ENCODE measurements around the gene HLCS.

Gene HLCS

DNA sequence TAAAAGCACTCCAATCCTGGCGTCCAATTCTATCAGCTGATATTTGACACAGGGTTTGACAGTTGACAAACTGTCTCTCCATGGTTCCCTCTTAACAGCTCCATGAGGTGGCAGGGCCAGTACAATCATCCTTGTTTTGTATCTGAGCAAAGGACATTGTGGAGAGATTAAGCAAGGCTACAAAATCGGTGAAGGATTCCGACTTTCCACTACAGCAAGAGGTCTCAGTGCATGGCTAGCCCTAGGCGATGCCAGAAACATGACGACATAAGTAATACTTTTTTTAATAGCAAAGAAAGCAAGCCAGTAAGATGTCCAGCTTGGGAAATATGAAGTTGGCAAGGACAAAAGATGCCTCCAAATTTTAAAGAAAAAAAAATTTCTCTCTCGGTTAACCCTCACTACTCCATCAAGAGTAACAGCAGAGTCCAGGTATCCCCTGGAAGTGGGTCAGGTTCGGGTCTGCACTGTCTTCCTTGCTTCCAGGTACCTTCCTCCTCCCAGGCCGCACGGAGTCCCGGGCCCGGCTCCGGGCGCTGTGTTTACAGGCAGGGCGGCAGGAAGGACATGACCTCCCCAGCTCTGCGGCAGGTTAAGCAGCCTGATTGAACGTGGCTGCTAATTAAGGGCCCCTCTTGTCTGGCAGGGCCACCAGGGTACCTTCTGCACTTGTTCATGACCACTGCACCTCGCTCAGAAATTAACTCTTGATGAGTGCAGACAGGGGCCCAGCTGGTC, 161.4 kb downstream of the HLCS start:
- Histone ChIP-seq H3K9me3 (ENCODE audit: control insufficient read depth in 2 of 2, low read length in 2 of 2) (no peaks in the 10 kb centered on the region), H3K36me3 (ENCODE audit: control insufficient read depth in 2 of 2, insufficient read depth in 2 of 2, low read length in 2 of 2) (no peaks in the 10 kb centered on the region), H3K9ac (ENCODE audit: low read length in 2 of 2) (no peak overlapping the region)

DNA sequence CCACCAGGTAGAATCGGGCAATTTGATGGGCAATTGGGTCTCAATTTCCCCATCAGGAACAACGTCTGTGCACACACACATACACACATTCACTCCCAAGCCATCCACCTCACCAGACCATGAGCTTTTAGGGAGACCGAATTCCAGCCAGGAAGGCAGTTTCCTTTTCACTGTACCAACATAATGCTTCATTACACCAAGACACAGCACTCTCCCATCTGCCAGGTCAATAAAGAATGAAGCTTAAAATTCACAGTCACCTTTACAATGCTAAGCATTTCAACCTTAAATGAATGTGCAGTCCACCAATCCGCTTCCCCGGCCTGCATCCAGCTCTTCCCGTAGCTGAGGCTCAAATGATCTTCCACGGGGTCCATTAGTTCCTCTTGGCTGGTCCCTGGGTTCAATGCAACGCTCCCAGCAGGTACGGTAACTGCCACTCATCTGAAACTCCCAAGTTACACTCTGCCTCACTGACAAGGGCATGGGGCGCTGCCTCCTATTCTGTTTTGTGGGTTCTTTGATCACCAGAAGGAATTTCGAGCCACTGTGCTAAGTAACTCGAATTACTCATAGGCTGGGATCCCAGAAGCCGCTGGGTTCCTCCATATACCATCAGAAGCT, 162.5 kb downstream of the HLCS start:
- H3K9me3 ChIP-seq (ENCODE audit: control insufficient read depth in 2 of 2, low read length in 2 of 2): no peaks in the 10 kb centered on the region
- no peaks in the 10 kb centered on the region for H3K4me1 ChIP-seq (ENCODE audit: control insufficient read depth, insufficient read depth, low read length)
- no peak overlapping the region for H3K9ac ChIP-seq (ENCODE audit: low read length in 2 of 2)
- H3K36me3 ChIP-seq (ENCODE audit: control insufficient read depth in 2 of 2, insufficient read depth in 2 of 2, low read length in 2 of 2): no peaks in the 10 kb centered on the region
- H3K4me3 ChIP-seq (ENCODE audit: low read length in 2 of 2): no peak overlapping the region
- no peak overlapping the region for H3K27ac ChIP-seq (ENCODE audit: low read length)
- H3K27me3 ChIP-seq (ENCODE audit: control insufficient read depth in 1 of 2, insufficient read depth in 2 of 2, low read length in 2 of 2): no peaks in the 10 kb centered on the region

More for the DNA sequence above, 161.4 kb downstream of the HLCS start:
- no peaks in the 10 kb centered on the region for H3K4me1 ChIP-seq (ENCODE audit: control insufficient read depth, insufficient read depth, low read length)
- H3K27ac ChIP-seq (ENCODE audit: low read length): no peak overlapping the region
- H3K27me3 ChIP-seq (ENCODE audit: control insufficient read depth in 1 of 2, insufficient read depth in 2 of 2, low read length in 2 of 2): no peaks in the 10 kb centered on the region
- H3K4me3 ChIP-seq (ENCODE audit: low read length in 2 of 2): no peak overlapping the region

DNA sequence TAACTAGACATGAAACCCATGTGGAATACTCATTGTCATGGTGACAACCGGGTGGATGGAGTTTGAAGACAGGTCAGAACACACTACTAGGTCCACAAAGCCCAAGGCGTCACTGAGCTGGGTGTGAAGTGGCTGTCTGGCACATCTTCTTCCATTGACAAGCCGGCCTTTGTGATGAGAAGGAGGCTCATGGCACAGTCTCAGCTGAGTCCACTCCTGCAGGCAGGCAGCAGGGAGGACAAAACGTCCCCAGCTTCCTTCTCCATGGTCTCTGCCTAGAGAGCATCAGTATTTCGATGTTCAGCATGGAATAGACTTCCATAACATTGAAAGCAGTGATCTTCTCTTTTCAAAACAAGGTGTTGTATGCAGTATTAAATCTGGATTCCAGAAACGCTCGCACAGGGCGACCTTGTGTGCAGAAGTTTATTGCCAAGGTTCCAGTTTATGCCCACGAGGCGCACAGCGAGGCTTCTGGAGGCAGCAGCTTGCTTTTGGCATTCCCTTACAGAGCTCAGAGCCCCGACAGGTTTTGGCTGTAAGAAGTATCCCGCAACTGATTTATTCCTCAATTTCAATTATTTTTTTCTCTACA, 163.3 kb downstream of the HLCS start:
- H3K4me3 ChIP-seq (ENCODE audit: low read length in 2 of 2): no peak overlapping the region
- H3K27ac ChIP-seq (ENCODE audit: low read length): no peak overlapping the region
- no peaks in the 10 kb centered on the region for H3K36me3 ChIP-seq (ENCODE audit: control insufficient read depth in 2 of 2, insufficient read depth in 2 of 2, low read length in 2 of 2)
- H3K27me3 ChIP-seq (ENCODE audit: control insufficient read depth in 1 of 2, insufficient read depth in 2 of 2, low read length in 2 of 2): no peaks in the 10 kb centered on the region
- no peaks in the 10 kb centered on the region for H3K9me3 ChIP-seq (ENCODE audit: control insufficient read depth in 2 of 2, low read length in 2 of 2)
- H3K4me1 ChIP-seq (ENCODE audit: control insufficient read depth, insufficient read depth, low read length): no peaks in the 10 kb centered on the region
- H3K9ac ChIP-seq (ENCODE audit: low read length in 2 of 2): no peak overlapping the region

DNA sequence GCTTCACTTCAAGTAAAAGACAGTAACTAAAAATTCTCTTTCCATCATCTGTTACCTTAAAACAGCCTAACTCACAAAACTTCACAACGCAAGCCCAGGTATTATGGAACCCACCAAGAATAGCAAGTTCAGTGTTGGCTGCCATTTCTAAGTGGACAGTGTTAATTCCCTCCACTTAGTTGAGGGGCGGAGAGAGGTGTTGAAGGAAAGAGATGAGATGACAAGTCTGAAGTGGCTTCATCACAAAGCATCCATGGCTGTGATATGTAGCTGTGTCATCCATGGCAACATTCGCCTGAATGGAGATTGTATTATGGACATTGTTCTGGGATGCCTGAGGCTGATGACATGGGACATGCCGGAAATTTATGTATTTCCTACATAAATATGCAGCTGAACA, 165.7 kb downstream of the HLCS start:
- H3K4me3 ChIP-seq (ENCODE audit: low read length in 2 of 2): no peak overlapping the region
- no peak overlapping the region for H3K9ac ChIP-seq (ENCODE audit: low read length in 2 of 2)
- H3K27ac ChIP-seq (ENCODE audit: low read length): no peak overlapping the region
- H3K27me3 ChIP-seq (ENCODE audit: control insufficient read depth in 1 of 2, insufficient read depth in 2 of 2, low read length in 2 of 2): no peaks in the 10 kb centered on the region
- H3K9me3 ChIP-seq (ENCODE audit: control insufficient read depth in 2 of 2, low read length in 2 of 2): peaks cover 0 to 5% of the 10 kb centered on the region in 2 donors
- no peaks in the 10 kb centered on the region for H3K36me3 ChIP-seq (ENCODE audit: control insufficient read depth in 2 of 2, insufficient read depth in 2 of 2, low read length in 2 of 2)
- no peaks in the 10 kb centered on the region for H3K4me1 ChIP-seq (ENCODE audit: control insufficient read depth, insufficient read depth, low read length)

DNA sequence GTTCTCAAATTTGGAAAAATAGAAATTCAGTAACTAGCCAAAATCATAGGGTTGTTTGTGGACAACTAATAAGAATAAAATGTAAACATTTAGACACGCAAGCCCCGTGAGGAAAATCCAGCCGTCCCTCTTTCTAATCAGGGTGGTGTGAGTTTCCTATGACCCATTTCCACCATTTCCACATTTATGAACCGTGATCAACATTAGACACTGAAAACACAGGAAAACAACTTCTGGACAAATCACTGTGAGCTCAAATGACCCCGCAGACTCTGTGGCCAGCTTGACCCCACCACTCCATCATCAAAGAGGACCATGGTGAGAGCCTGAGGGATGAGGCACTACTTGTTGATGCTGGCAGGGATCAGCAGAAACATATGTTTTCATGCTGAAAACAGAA, 166.6 kb downstream of the HLCS start:
- Histone ChIP-seq H3K9me3 (ENCODE audit: control insufficient read depth in 2 of 2, low read length in 2 of 2) (peaks cover 0 to 5% of the 10 kb centered on the region in 2 donors), H3K9ac (ENCODE audit: low read length in 2 of 2) (no peak overlapping the region), H3K4me1 (ENCODE audit: control insufficient read depth, insufficient read depth, low read length) (no peaks in the 10 kb centered on the region), H3K4me3 (ENCODE audit: low read length in 2 of 2) (no peak overlapping the region), H3K36me3 (ENCODE audit: control insufficient read depth in 2 of 2, insufficient read depth in 2 of 2, low read length in 2 of 2) (no peaks in the 10 kb centered on the region), H3K27ac (ENCODE audit: low read length) (no peak overlapping the region), H3K27me3 (ENCODE audit: control insufficient read depth in 1 of 2, insufficient read depth in 2 of 2, low read length in 2 of 2) (no peaks in the 10 kb centered on the region)

DNA sequence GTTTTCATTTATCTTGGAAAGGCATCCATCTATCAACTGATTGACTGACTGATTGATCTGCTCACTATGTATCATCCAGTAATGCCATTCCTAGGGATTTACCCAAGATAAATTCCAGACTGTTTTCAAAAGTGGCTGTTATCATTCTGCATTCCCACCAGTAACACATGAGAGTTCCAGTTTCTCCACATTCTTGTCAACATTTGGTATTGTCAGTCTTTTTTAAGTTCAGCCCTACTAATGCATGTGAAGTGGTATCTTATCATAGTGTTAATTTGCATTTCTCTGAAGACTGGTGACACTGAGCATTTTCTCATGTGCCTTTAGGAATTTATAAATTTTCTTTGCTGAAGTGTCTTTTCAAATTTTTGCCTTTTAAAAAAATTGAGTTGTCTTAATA, 168.0 kb downstream of the HLCS start:
- Histone ChIP-seq H3K27ac (ENCODE audit: low read length) (no peak overlapping the region), H3K36me3 (ENCODE audit: control insufficient read depth in 2 of 2, insufficient read depth in 2 of 2, low read length in 2 of 2) (no peaks in the 10 kb centered on the region), H3K27me3 (ENCODE audit: control insufficient read depth in 1 of 2, insufficient read depth in 2 of 2, low read length in 2 of 2) (no peaks in the 10 kb centered on the region), H3K4me1 (ENCODE audit: control insufficient read depth, insufficient read depth, low read length) (no peaks in the 10 kb centered on the region), H3K9me3 (ENCODE audit: control insufficient read depth in 2 of 2, low read length in 2 of 2) (peaks cover 0 to 5% of the 10 kb centered on the region in 2 donors), H3K9ac (ENCODE audit: low read length in 2 of 2) (no peak overlapping the region), H3K4me3 (ENCODE audit: low read length in 2 of 2) (no peak overlapping the region)

DNA sequence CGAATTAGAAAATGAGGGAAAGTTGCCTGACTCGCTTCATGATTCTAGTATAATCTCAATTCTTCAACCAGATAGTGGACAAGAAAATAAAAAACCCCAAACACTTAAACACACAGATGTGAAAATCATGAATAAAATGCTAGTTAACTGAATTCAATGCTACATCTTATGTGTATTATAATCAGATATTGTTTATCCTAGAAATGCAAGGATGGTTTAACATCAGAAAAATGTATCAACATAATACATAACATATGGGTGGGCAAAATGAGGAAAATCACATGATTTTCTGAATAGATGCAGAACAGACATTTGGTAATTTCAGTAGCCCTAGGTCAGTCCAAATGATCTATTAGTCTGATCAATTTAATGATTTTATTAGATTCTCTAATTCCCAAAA, 170.4 kb downstream of the HLCS start:
- H3K4me3 ChIP-seq (ENCODE audit: low read length in 2 of 2): no peak overlapping the region
- H3K27me3 ChIP-seq (ENCODE audit: control insufficient read depth in 1 of 2, insufficient read depth in 2 of 2, low read length in 2 of 2): no peaks in the 10 kb centered on the region
- H3K27ac ChIP-seq (ENCODE audit: low read length): no peak overlapping the region
- H3K9ac ChIP-seq (ENCODE audit: low read length in 2 of 2): no peak overlapping the region
- no peaks in the 10 kb centered on the region for H3K36me3 ChIP-seq (ENCODE audit: control insufficient read depth in 2 of 2, insufficient read depth in 2 of 2, low read length in 2 of 2)
- H3K9me3 ChIP-seq (ENCODE audit: control insufficient read depth in 2 of 2, low read length in 2 of 2): peaks cover 0 to 5% of the 10 kb centered on the region in 2 donors
- no peaks in the 10 kb centered on the region for H3K4me1 ChIP-seq (ENCODE audit: control insufficient read depth, insufficient read depth, low read length)

DNA sequence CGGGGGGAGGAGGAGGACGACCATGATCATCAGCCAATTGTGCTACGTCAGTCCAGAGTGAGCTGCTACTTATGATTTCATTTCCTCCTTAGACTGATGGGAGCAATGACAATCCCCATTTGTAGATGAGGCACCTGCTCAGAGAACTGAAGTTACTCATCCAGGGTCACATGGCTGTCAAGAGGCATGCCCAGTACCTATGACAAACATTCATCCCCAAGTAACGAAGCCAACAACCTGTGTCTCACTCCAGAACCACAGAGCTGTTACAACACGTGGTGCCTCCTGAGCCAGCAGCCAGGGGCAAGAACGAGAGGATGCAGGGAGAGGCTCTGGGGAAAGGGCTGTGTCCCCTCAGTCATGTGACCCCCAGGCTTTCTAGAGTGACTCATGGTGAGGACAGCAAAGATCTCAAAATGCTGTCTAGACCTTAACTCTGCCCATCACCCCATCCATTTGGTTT, 173.9 kb downstream of the HLCS start:
- H3K9ac ChIP-seq (ENCODE audit: low read length in 2 of 2): no peak overlapping the region
- H3K27ac ChIP-seq (ENCODE audit: low read length): no peak overlapping the region
- no peaks in the 10 kb centered on the region for H3K27me3 ChIP-seq (ENCODE audit: control insufficient read depth in 1 of 2, insufficient read depth in 2 of 2, low read length in 2 of 2)
- H3K9me3 ChIP-seq (ENCODE audit: control insufficient read depth in 2 of 2, low read length in 2 of 2): peaks cover 0 to 5% of the 10 kb centered on the region in 2 donors
- no peaks in the 10 kb centered on the region for H3K36me3 ChIP-seq (ENCODE audit: control insufficient read depth in 2 of 2, insufficient read depth in 2 of 2, low read length in 2 of 2)
- H3K4me3 ChIP-seq (ENCODE audit: low read length in 2 of 2): no peak overlapping the region
- no peaks in the 10 kb centered on the region for H3K4me1 ChIP-seq (ENCODE audit: control insufficient read depth, insufficient read depth, low read length)

DNA sequence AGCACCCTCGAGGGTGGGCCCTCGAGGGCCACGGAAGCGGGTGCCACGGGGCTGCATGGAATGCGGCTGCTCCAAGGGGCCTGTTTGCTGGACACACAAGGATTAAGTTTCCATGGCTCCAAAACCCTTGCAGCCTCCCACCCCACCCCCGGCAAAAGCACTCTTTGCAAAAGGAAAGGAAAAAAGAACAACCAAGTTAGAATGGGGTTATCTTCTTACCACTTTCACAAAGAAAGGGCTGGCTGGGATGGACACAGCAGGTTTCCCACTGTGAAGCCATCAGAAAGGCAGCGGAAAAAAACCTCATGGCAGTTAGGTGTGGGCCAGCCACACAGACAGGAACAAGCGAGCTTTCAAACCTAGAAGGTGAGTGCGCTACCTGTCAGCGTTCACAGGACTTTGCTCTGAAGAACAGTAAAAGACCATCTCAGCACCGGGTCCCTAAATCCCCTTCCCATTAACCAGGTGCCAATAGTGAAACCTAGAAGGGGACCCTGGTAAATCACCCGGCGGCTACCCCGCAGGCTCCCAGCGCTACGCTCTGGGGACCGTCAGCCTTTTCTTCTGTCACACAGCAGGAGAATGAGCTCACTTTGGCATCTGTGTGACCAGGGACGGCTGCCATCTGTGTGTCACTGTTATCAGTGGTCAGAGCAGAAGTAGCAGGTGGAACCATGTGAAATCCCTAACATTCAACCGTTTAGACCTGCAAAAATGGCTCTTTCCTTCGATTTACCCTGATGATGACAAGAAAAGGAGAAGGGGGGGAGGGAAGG, 174.6 kb downstream of the HLCS start:
- Histone ChIP-seq H3K4me3 (ENCODE audit: low read length in 2 of 2) (no peak overlapping the region), H3K27me3 (ENCODE audit: control insufficient read depth in 1 of 2, insufficient read depth in 2 of 2, low read length in 2 of 2) (no peaks in the 10 kb centered on the region), H3K9ac (ENCODE audit: low read length in 2 of 2) (no peak overlapping the region), H3K27ac (ENCODE audit: low read length) (no peak overlapping the region), H3K9me3 (ENCODE audit: control insufficient read depth in 2 of 2, low read length in 2 of 2) (peaks cover 0 to 5% of the 10 kb centered on the region in 2 donors), H3K4me1 (ENCODE audit: control insufficient read depth, insufficient read depth, low read length) (no peaks in the 10 kb centered on the region), H3K36me3 (ENCODE audit: control insufficient read depth in 2 of 2, insufficient read depth in 2 of 2, low read length in 2 of 2) (no peaks in the 10 kb centered on the region)

DNA sequence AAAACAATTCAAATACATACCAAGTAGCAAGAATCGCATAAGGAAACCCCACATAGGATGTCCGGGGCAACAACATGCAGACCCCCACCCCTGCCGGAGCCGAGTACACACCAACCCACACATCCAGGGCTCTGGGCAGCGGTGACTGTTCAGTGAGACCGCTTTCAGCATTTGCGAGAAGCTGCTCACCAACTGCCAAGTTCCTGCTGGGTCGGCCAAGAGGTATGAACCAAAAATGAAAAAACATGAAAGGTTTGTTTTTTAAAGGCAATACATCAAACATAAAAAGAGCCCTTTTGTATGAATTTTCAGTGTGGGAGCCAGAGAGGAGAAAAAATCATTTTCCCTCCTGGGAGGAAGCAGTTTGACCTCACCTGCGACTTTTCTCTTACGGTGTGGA, 175.3 kb downstream of the HLCS start:
- Histone ChIP-seq H3K36me3 (ENCODE audit: control insufficient read depth in 2 of 2, insufficient read depth in 2 of 2, low read length in 2 of 2) (no peaks in the 10 kb centered on the region), H3K4me1 (ENCODE audit: control insufficient read depth, insufficient read depth, low read length) (no peaks in the 10 kb centered on the region), H3K27ac (ENCODE audit: low read length) (no peak overlapping the region), H3K4me3 (ENCODE audit: low read length in 2 of 2) (no peak overlapping the region), H3K9me3 (ENCODE audit: control insufficient read depth in 2 of 2, low read length in 2 of 2) (peaks cover 0 to 2% of the 10 kb centered on the region in 2 donors), H3K9ac (ENCODE audit: low read length in 2 of 2) (no peak overlapping the region), H3K27me3 (ENCODE audit: control insufficient read depth in 1 of 2, insufficient read depth in 2 of 2, low read length in 2 of 2) (no peaks in the 10 kb centered on the region)
